Measurements from ENCODE around the gene SMC6. TPM values are rescaled to one million over a fixed set of nuclear protein-coding genes. Genes with fewer than 3 reads are reported as not detected.

The SMC6 gene
- total RNA-seq, 1 donor from 2014 or later: 13.9 TPM

- DNase-seq (ENCODE audit: low spot score): no peak
- intact Hi-C loops (cut with DNase I): no loop called here
These were observed 89.1 kb downstream of the SMC6 start for GRCh38 chr2:17664534-17664933.

GRCh38 chr2:17662723-17663122, 90.9 kb downstream of the SMC6 start:
- intact Hi-C loops (cut with DNase I): no loop called here
- DNase-seq (ENCODE audit: low spot score): no peak

- intact Hi-C loops (cut with DNase I): no loop called here
- no peak for DNase-seq (ENCODE audit: low spot score)
These were observed 92.2 kb downstream of the SMC6 start for GRCh38 chr2:17661460-17661859.

- no peak for DNase-seq (ENCODE audit: low spot score)
- intact Hi-C loops (cut with DNase I): no loop called here
These were observed 93.4 kb downstream of the SMC6 start for GRCh38 chr2:17660219-17660618.

- intact Hi-C loops (cut with DNase I): no loop called here
- DNase-seq (ENCODE audit: low spot score): no peak
These were observed 95.3 kb downstream of the SMC6 start for GRCh38 chr2:17658251-17658843.

- intact Hi-C loops (cut with DNase I): no loop called here
- no peak for DNase-seq (ENCODE audit: low spot score)
These were observed 95.9 kb downstream of the SMC6 start for GRCh38 chr2:17657759-17658158.

GRCh38 chr2:17652681-17653394, 100.8 kb downstream of the SMC6 start:
- intact Hi-C loops (cut with DNase I): no loop called here

GRCh38 chr2:17649026-17649425, 104.6 kb downstream of the SMC6 start:
- DNase-seq (ENCODE audit: low spot score): no peak
- intact Hi-C loops (cut with DNase I): no loop called here

More at GRCh38 chr2:17652681-17653394, 100.8 kb downstream of the SMC6 start:
- DNase-seq (ENCODE audit: low spot score): no peak

GRCh38 chr2:17648581-17648980, 105.0 kb downstream of the SMC6 start:
- no peak for DNase-seq (ENCODE audit: low spot score)
- intact Hi-C loops (cut with DNase I): no loop called here

- intact Hi-C loops (cut with DNase I): no loop called here
- no peak for DNase-seq (ENCODE audit: low spot score)
These were observed 106.5 kb downstream of the SMC6 start for GRCh38 chr2:17646838-17647701.

- intact Hi-C loops (cut with DNase I): no loop called here
- DNase-seq (ENCODE audit: low spot score): no peak
These were observed 107.5 kb downstream of the SMC6 start for GRCh38 chr2:17646081-17646554.

GRCh38 chr2:17644997-17645720, 108.5 kb downstream of the SMC6 start:
- no peak for DNase-seq (ENCODE audit: low spot score)
- intact Hi-C loops (cut with DNase I): loop anchor here (2.0 kb wide), 1 partner anchor 104 kb away; the partner anchor contains the start of gene VSNL1

GRCh38 chr2:17643031-17643615, 110.5 kb downstream of the SMC6 start:
- no peak for DNase-seq (ENCODE audit: low spot score)
- intact Hi-C loops (cut with DNase I): no loop called here

- DNase-seq (ENCODE audit: low spot score): no peak
- intact Hi-C loops (cut with DNase I): no loop called here
These were observed 113.2 kb downstream of the SMC6 start for GRCh38 chr2:17640406-17640805.

- intact Hi-C loops (cut with DNase I): no loop called here
- DNase-seq (ENCODE audit: low spot score): no peak
These were observed 115.3 kb downstream of the SMC6 start for GRCh38 chr2:17638196-17638743.

- DNase-seq (ENCODE audit: low spot score): no peak
- intact Hi-C loops (cut with DNase I): no loop called here
These were observed 116.3 kb downstream of the SMC6 start for GRCh38 chr2:17637131-17637906.

- intact Hi-C loops (cut with DNase I): no loop called here
These were observed 117.4 kb downstream of the SMC6 start for GRCh38 chr2:17636257-17636656.

GRCh38 chr2:17634997-17635396, 118.6 kb downstream of the SMC6 start:
- no peak for DNase-seq (ENCODE audit: low spot score)
- intact Hi-C loops (cut with DNase I): no loop called here

More at GRCh38 chr2:17636257-17636656, 117.4 kb downstream of the SMC6 start:
- no peak for DNase-seq (ENCODE audit: low spot score)

Measured in cardiac septum (tissue), 1 donor.